NCI-H2107 treated with DMSO at 0.1 percent for 48 hours (cell line): ENCODE data around the gene SP3.

Experiments used
- DNase-seq: peaks from one replicate; lab custom pipeline; 2025; ENCODE audit not compliant: unreplicated experiment; lab: John Stamatoyannopoulos, UW

The SP3 gene

DNA sequence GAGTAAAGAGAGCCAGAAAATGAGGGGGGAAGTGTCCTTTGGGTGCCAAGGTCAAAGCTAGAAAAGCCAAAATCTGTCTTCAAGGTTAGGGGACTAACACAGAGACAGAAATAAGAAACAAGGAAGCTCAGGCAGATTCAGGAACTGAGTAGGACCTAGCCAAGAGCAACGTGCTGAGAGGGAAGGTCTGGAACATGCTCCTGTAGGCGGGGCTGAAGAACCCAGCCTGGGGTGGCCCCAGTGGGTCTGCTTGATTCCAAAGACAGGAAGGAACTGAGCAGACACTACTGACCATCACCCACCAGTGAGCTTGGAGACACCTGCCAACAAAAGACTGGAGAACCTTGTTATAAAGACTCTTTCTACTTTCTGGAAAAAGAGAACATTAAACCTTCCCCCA, 105.1 kb downstream of the SP3 start:
- DNase-seq = no peak

DNA sequence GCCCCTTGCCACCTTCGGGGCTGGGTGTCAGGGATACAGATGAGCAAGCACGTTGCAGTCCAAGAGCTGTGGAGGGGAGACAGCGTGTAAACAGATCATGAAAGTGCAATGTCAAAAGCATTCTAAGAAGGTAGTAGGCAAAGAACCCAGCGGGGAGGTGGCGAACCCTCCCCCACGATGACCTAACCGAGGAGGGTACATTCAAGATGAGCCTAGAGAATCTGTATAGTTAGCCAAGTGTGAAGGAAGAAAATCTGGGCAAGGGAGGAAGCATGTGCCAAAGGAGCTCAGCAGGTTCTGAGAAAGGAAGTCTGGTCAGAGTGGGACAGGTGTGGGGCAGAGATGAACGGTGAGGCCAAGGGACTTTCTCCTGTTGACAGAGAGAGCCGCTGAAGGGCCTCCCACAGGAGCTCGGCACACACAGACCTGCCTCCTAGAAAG, 106.9 kb downstream of the SP3 start:
- no peak for DNase-seq
